ENCODE results near the gene SPOCD1.

SPOCD1 gene

DNA sequence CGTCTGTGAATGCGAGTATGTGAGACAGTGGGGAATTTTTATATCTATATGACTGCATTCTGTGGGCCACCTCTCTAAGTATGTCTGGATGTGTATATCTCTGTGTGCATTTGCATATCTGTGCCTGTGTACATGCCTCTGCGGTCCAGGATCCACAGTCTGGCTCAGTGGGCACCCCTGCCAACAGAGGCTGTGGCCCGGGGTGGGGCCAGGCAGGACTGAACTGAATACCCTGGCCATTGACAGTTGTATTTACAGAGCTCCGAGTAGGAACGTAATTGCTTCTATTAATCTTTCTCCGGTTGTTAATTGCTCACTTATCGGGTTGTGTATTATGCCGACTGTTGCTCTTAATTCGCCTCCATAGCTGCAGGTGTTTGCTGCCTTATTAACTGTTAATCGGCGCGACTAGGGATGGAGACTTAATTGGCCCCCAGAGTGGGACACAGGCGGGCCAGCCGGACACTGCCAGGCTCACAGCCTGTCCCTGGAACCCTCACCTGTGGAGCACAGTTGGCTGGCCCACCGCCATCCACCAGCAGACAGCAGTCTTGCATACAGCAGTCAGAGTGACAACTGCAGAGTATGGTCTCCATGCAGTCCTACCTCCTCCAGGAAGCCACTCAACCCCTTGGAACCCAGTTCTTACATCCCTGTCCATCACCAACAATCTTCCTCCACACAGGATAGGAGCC is 29.3 kb downstream of the SPOCD1 start:
- DNase-seq: no peak

GRCh38 chr1:31785947-31786290 is 29.9 kb downstream of the SPOCD1 start:
- DNase-seq: no peak

DNA sequence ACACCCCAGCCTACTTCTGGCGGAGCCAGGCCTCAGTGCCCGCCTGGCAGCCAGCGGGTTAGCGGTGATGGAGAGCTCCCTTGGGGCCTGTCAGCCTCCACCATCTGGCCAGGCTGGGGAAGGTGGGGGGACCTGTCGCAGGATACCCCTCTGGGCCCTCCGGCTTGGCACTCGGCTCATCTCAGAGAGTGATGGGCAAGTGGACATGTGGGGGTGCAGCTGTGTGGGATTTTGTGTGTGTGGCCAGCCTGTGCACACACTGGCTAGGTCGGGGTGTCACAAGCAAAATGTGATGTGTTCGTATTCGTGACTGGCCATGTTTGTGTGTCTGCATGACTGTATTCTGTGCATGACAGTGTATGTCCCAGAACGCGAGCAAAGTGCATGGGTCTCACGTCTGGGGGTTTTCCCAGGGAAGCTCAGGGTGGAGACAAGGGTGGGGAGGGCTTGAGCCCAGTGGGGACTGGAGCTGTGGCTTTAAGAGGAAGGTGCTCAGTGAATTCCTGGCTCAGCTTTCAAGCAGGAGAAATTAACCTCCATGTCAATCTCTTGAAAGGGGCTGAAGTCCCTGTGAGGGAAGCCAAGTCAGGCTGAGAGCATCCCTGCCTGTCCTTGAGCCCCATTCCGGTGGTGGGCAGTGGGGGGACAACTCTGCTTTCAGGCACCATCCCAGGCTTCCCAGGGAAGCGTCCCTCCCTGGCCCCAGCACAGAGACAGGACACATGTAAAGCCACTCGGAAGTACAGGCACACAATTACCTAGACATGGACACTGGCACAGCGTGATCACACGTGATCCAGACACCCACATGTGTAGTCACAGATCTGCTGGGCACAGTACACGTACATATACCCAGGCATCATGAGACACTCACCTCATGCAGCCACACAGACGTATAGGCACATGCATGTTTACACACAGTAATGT is 30.5 kb downstream of the SPOCD1 start:
- no peak for DNase-seq

DNA sequence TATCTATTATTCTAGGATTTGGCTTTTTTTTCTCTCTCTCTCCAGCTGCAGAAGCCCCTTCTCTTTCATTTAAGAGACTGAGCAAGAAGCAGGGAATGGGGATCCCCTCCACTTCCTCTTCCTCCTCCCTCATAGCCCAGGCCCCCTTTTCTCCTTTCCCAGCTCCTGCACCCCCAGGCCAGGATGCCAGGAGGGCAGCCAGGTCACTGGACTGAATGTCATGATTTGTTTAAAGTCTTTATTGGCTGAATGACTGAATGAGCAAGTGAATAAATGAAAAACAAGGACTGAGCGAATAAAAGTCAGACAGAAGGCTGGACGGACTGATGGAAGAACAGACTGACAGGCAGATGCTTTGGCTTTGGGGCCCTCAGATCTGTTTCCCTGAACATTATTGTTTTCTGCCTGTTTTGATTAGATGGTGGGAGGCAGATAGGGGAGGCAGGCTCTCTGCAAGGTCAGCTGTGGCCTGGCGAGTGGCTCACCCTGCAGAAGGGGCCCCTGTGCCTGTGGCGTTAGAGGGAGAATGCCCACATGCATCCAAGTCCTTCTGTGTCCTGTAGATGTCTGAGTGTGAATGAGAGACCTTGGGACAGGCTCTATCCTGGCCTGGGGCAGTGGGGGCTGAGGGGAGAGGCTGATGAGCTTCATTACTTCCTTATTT is 31.3 kb downstream of the SPOCD1 start:
- no peak for DNase-seq

- DNase-seq: no peak
Measured at GRCh38 chr1:31783846-31784245, 32.0 kb downstream of the SPOCD1 start.

GRCh38 chr1:31782421-31783410 is 33.1 kb downstream of the SPOCD1 start:
- no peak for DNase-seq

DNA sequence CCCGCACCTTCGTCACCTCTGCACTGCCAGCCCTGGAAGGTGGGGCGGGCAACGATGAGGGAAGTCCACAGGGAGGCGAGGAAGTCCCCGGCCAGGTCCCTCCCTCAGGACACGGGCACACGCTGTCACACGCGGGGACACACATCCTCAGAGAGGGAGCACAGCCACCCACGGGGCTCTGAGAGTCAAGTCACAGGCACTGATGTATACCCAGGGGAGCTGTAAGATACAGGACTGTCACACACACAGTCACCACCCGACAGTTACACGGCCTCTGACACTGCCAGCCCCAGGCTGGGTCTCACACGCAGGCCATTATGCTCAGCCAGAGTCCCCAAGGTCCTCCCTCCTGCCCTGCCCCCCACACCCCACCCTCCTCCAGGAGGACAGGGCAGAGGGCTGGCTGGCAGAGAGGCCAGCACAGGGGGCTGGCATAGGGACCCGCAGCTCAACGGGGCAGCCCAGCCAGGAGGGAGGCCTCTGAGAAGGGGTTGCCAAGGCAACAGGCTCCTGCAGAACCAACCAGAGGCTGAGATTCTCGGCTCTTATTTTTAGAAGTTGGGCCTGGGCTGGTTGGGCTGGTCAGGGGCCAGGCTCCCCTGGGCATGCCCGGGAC is 34.0 kb downstream of the SPOCD1 start:
- DNase-seq: no peak

GRCh38 chr1:31781138-31781755 is 34.6 kb downstream of the SPOCD1 start:
- DNase-seq: no peak

- DNase-seq: no peak
Measured at GRCh38 chr1:31780632-31781031, 35.2 kb downstream of the SPOCD1 start.

DNA sequence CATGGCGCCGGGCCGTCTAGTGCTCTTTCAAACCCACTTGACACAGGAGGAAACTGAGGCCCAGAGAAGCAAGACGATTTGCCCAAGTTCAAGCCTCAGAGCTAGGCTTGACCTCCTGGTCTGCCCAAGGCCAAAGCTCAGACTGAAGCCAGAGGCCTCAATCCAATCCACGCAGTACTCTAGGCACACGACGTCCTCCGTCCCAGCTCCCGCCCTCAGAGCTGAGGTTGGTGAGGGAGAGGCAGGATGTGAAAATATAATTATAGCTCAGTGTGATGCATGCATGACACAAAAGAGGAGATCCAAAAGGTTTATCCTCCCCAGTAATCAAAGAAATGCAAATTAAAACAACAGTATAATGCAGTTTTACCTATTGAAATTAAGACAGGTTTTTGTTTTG is 36.1 kb downstream of the SPOCD1 start:
- no peak for DNase-seq

- no peak for DNase-seq
Measured at GRCh38 chr1:31778763-31779488, 36.9 kb downstream of the SPOCD1 start.

GRCh38 chr1:31776516-31776915 is 39.3 kb downstream of the SPOCD1 start:
- DNase-seq: no peak

DNA sequence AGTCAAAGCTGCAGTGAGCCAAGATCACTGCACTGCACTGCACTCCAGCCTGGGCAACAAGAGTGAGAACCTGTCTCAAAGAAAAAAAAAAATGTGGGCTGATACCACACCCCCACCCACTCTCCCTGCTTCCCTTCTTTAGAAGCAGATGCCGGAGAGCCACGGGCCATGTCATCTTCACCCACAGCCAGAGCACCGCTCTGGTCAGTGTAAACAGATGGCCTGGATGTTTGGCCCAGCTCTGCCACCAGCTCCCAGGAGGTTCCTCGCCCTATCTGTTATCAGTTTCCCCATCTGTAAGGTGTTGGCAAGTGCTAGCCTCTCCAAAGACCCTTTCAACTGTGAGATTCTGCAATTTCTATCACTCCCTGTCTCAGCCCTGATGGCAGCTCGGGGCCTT is 39.8 kb downstream of the SPOCD1 start:
- no peak for DNase-seq

- DNase-seq: no peak
Measured at GRCh38 chr1:31775210-31775999, 40.4 kb downstream of the SPOCD1 start.

- DNase-seq: no peak
Measured at GRCh38 chr1:31774495-31774894, 41.3 kb downstream of the SPOCD1 start.

GRCh38 chr1:31773861-31774260 is 42.0 kb downstream of the SPOCD1 start:
- no peak for DNase-seq

DNA sequence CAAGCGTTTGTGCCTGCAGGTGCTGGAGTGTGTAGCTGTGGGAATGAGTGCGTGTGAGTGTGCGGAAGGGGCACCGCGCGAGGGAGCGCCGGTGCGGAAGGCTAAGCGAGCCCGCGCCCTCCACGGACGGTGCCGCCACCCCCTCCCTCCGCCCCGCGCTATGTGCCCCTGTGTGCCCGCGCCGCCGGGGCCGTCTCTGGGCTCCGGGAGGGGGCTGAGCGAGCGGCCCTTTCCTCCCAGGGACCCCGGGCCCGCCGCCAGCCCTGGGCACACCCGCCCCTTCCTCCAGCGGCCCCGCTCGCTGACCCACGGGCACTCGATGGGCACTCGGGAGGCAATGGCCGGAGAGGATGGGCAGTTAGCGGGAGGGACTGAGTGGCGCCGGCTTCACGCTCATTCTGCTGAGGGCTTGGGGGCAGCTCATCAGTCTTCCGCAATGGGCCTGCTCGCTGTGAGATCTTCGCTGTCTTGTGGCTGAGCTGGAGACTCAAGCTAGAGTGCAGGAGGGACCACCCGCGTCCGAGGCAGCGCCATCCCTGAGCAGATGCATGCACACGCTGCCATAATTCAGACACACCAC is 43.1 kb downstream of the SPOCD1 start:
- no peak for DNase-seq

DNA sequence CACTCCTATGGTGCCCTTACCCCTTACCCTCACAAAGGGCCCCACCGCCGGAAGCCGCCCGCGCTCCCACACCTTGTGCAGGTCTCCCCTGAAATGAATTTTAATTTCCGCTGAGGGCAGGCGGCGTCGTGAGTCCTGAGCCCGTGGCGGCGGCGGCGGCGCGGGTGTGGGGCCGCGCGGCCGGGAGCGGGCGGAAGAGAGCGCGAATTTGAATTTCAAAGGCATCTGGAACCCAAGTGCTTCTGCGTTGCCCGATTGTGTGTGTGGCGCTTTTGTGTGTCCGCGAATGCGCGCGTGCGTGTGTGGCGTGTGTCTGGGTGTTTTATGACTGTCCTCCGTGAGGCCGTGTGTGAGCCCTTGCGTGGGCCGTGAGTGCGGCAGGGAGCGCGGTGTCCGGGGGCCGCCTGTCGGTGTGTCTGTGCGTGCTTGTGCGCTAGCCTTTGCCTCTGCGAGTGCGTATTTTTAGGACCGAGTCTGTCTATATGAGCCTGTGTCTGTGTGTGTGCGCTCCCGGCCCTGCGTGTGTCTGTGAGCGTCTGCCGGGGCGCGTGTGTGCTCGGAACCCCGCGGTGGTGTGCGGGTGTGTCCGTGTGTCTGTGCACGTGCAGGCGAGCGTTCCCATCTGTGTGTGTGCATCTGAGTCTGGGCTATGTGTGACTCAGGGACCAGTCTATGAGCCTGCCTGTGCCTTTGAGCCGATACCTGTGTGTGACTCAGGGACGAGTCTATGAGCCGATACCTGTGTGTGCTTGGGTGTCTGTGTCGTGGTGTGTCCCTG is 43.7 kb downstream of the SPOCD1 start:
- DNase-seq: no peak

Data from T-helper 9 cell (primary cell).